Mesendoderm (in vitro differentiated cells): ENCODE data around the gene WDR47. TPM values are rescaled to one million over a fixed set of nuclear protein-coding genes. Genes with fewer than 3 reads are reported as not detected.

ENCODE experiments used
- DNase-seq: peaks from one replicate; pipeline ENCODE4 v3.0.0; 2013
- H2AK5ac ChIP-seq: 2 replicates; pipeline ENCODE4 v1.6.1; 2013; ENCODE audit warnings: low read length, inconsistent platforms
- H2BK120ac ChIP-seq: 2 replicates; pipeline ENCODE4 v1.6.1; 2013; ENCODE audit warnings: low read depth, mild to moderate bottlenecking, low read length, moderate library complexity, mixed read lengths
- H2BK15ac ChIP-seq: replicated peaks from 2 replicates; pipeline ENCODE4 v1.6.1; 2013; ENCODE audit warnings: low read depth, mild to moderate bottlenecking, moderate library complexity
- H2BK5ac ChIP-seq: 2 replicates; pipeline ENCODE4 v1.6.1; 2013; ENCODE audit warnings: low read length, inconsistent platforms
- H3K18ac ChIP-seq: 2 replicates; pipeline ENCODE4 v1.6.1; 2013; ENCODE audit warnings: mild to moderate bottlenecking, low read length, mixed read lengths
- H3K23ac ChIP-seq: one replicate; pipeline ENCODE4 v1.6.1; 2013; ENCODE audit warnings: low read length
- H3K27ac ChIP-seq: 2 replicates; pipeline ENCODE4 v1.5.1; 2013; ENCODE audit warnings: low read depth, mild to moderate bottlenecking, inconsistent platforms, low read length, moderate library complexity
- H3K27me3 ChIP-seq: 2 replicates; pipeline ENCODE4 v1.6.1; 2013; ENCODE audit warnings: low read length, control low read depth, mild to moderate bottlenecking, inconsistent platforms; ENCODE audit not compliant: insufficient read depth, poor library complexity
- H3K36me3 ChIP-seq: 2 replicates; pipeline ENCODE4 v1.6.1; 2013; ENCODE audit warnings: low read length, inconsistent platforms; ENCODE audit not compliant: control insufficient read depth, insufficient read depth
- H3K4ac ChIP-seq: one replicate; pipeline ENCODE4 v1.6.1; 2013; ENCODE audit warnings: low read depth, mild to moderate bottlenecking, low read length, moderate library complexity
- H3K4me1 ChIP-seq: 2 replicates; pipeline ENCODE4 v1.6.1; 2013; ENCODE audit warnings: low read depth, low read length, inconsistent platforms; ENCODE audit not compliant: control insufficient read depth
- H3K4me2 ChIP-seq: 2 replicates; pipeline ENCODE4 v1.6.1; 2013; ENCODE audit warnings: low read length
- H3K4me3 ChIP-seq: 2 replicates; pipeline ENCODE4 v1.5.1; 2013; ENCODE audit warnings: mild to moderate bottlenecking, low read length
- H3K56ac ChIP-seq: one replicate; pipeline ENCODE4 v1.6.1; 2013; ENCODE audit warnings: low read length
- H3K79me1 ChIP-seq: 2 replicates; pipeline ENCODE4 v1.6.1; 2013; ENCODE audit warnings: low read length, inconsistent platforms
- H3K79me2 ChIP-seq: 2 replicates; pipeline ENCODE4 v1.6.1; 2013; ENCODE audit warnings: mild to moderate bottlenecking, low read length; ENCODE audit not compliant: control insufficient read depth, insufficient read depth
- H3K9ac ChIP-seq: 2 replicates; pipeline ENCODE4 v1.6.1; 2013; ENCODE audit warnings: low read length, inconsistent platforms
- H4K5ac ChIP-seq: one replicate; pipeline ENCODE4 v1.6.1; 2013; ENCODE audit warnings: low read length
- H4K8ac ChIP-seq: one replicate; pipeline ENCODE4 v1.6.1; 2013; ENCODE audit warnings: low read depth, mild to moderate bottlenecking, control low read depth, low read length, moderate library complexity
- WGBS: extraction: QIAGEN DNeasy Blood & Tissue Kit; methylation state at CpG from one replicate; pipeline ENCODE4 v1.1.7; 2013; ENCODE audit warnings: low lambda C conversion rate, missing lambda C conversion rate; ENCODE audit not compliant: insufficient coverage; ENCODE audit errors: extremely low coverage; 5-methylcytosine and 5-hydroxymethylcytosine counted together
- small RNA-seq: library from polyadenylated mRNA; stranded (forward); fragments of <200 nt; extraction: miRNeasy Mini kit (QIAGEN cat#:217004); gene quantifications from one replicate; pipeline ENCODE3, GENCODE V24; 2013; ENCODE audit not compliant: insufficient read depth

Gene WDR47

GRCh38 chr1:108925920-108926319, 116.0 kb downstream of the WDR47 start:
- no peak overlapping the region for H2AK5ac ChIP-seq
- no CpG with 5 or more reads among the region's 2 CpGs for WGBS
- H2BK120ac ChIP-seq = no peak overlapping the region
- no peak overlapping the region for H3K4ac ChIP-seq
- H4K8ac ChIP-seq = no peak overlapping the region
- H3K18ac ChIP-seq = no peak overlapping the region
- H3K27me3 ChIP-seq = no peaks in the 10 kb centered on the region
- no peak overlapping the region for H3K56ac ChIP-seq
- no peak overlapping the region for H3K27ac ChIP-seq
- H2BK5ac ChIP-seq = no peak overlapping the region
- H4K5ac ChIP-seq = no peak overlapping the region
- no peak for DNase-seq
- no peak overlapping the region for H3K4me2 ChIP-seq
- no peaks in the 10 kb centered on the region for H3K79me2 ChIP-seq
- no peak overlapping the region for H3K4me3 ChIP-seq
- H3K36me3 ChIP-seq = peaks cover 1% of the 10 kb centered on the region
- no peak overlapping the region for H3K9ac ChIP-seq
- no peak overlapping the region for H3K23ac ChIP-seq
- no peaks in the 10 kb centered on the region for H3K4me1 ChIP-seq
- H2BK15ac ChIP-seq = no peak overlapping the region
- H3K79me1 ChIP-seq = no peaks in the 10 kb centered on the region

Small RNA genes within 50 kb of the gene (small RNA-seq; reads per million reads assigned to genes)
- not detected for gene BX679664.1
- not detected for gene BX679664.2
